ENCODE data around the gene NET1.
"Not testable (repeated sequence)": the region's sequence is repeated elsewhere in the genome, so short reads cannot be mapped to it uniquely, and the experiment has no call there.

Gene NET1

GRCh38 chr10:5370493-5371352, 41.6 kb upstream of the NET1 start:
- no peak for DNase-seq (ENCODE audit: low read depth)
- H3K4me3 ChIP-seq (ENCODE audit: low read length) = no peak overlapping the region
- TF ChIP-seq CTCF (IDR thresholded peaks at IDR 0.05; ENCODE audit: insufficient read depth, low read depth, low read length, missing control alignments) = no peak

DNA sequence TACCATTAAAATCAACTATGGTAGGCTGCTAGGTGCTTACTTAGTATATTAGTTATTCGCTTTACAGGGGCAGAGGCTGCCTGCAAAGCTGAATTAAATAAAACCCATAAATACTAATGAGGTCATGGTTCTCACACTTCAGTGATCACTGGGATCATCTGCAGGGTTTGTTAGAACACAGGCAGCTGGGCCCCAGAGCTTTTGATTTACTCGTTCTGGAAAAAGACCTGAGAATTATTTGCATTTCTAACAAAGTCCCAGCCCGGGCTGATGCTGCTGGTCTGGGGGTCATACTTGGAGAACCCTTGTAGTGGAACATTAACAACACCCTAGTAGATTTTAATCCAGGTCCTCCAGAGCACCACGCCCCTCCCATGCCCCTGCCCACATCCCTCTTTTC, 39.0 kb upstream of the NET1 start:
- DNase-seq (ENCODE audit: low read depth) = no peak
- no peak overlapping the region for H3K4me3 ChIP-seq (ENCODE audit: low read length)
- no peak for TF ChIP-seq CTCF (IDR thresholded peaks at IDR 0.05; ENCODE audit: insufficient read depth, low read depth, low read length, missing control alignments)

- DNase-seq (ENCODE audit: low read depth) = no peak
- H3K4me3 ChIP-seq (ENCODE audit: low read length) = no peak overlapping the region
- no peak for TF ChIP-seq CTCF (IDR thresholded peaks at IDR 0.05; ENCODE audit: insufficient read depth, low read depth, low read length, missing control alignments)
These were observed 38.3 kb upstream of the NET1 start for GRCh38 chr10:5373891-5374611.

DNA sequence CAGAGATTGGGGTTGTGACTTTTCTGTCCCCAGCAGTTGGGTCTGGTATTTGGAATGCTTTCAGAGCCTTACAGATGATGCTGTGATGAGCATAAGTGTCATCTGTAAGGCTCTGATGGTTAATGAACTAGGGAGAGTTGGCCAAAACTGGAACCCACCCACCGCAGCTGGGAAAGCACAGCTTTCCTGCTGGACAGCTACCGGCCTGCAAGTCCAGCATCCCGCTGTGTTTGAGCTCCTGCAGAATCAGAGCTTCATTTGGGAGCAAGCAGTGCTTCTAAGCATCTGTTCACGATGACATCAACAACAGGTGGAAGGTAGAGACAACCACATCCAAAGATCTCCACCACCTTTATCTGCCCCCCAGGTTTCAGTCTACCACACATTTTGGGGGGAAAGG, 35.9 kb upstream of the NET1 start:
- H3K4me3 ChIP-seq (ENCODE audit: low read length) = no peak overlapping the region
- no peak for DNase-seq (ENCODE audit: low read depth)
- TF ChIP-seq CTCF (IDR thresholded peaks at IDR 0.05; ENCODE audit: insufficient read depth, low read depth, low read length, missing control alignments) = no peak

DNA sequence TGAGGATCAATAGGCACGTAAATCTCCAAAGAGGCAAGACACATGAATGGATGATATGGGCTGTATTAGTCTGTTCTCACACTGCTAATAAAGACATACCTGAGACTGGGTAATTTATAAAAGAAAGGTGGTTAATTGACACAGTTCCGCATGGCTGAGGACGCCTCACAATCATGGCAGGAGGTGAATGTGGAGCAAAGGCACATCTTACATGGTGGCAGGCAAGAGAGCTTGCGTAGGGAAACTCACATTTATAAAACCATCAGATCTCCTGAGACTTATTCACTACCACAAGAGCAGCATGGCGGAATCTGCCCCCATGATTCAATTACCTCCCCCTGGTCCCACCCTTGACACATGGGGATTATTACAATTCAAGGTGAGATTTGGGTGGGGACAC, 33.2 kb upstream of the NET1 start:
- not testable (repeated sequence) for DNase-seq (ENCODE audit: low read depth); H3K4me3 ChIP-seq (ENCODE audit: low read length)

DNA sequence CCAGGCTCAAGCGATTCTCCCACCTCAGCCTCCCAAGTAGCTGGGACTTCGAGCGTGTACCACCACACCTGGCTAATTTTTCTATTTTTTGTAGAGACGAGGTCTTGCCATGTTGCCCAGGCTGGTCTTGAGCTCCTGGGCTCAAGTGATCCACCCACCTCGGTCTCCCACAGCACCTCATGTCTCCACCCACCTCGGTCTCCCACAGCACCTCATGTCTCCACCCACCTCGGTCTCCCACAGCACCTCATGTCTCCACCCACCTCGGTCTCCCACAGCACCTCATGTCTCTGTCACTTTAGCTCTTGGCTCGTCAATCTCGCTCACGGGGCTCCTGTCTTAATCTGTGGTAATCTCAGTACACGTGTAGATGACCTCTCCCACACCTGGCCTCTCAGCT, 32.0 kb upstream of the NET1 start:
- H3K4me3 ChIP-seq (ENCODE audit: low read length); DNase-seq (ENCODE audit: low read depth): not testable (repeated sequence)

DNA sequence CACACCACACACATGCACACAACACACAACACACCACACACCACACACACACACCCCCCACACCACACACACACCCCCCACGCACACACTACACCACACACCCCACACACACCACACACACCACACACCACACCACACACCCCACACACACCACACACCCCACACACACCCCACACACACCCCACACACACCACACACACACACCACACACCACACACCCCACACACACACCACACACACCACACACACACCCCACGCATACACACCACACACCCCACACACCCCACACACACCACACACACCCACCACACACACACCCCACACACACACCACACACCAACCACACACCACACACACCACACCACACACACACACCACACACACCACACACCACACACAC, 31.2 kb upstream of the NET1 start:
- no peak overlapping the region for H3K4me3 ChIP-seq (ENCODE audit: low read length)
- DNase-seq (ENCODE audit: low read depth) = no peak
- TF ChIP-seq CTCF (IDR thresholded peaks at IDR 0.05; ENCODE audit: insufficient read depth, low read depth, low read length, missing control alignments) = no peak

GRCh38 chr10:5385224-5385623, 27.1 kb upstream of the NET1 start:
- H3K4me3 ChIP-seq (ENCODE audit: low read length) = no peak overlapping the region
- TF ChIP-seq CTCF (IDR thresholded peaks at IDR 0.05; ENCODE audit: insufficient read depth, low read depth, low read length, missing control alignments) = no peak
- DNase-seq (ENCODE audit: low read depth) = no peak
